ENCODE data around the gene MARCHF10. TPM values are rescaled to one million over a fixed set of nuclear protein-coding genes. Genes with fewer than 3 reads are reported as not detected.
A peak's percentile ranks its signal among the peaks of the same experiment; 100 is the strongest.

Gene MARCHF10
- total and polyA plus RNA-seq, 2 experiments from 2014 or later, result not detected

DNA sequence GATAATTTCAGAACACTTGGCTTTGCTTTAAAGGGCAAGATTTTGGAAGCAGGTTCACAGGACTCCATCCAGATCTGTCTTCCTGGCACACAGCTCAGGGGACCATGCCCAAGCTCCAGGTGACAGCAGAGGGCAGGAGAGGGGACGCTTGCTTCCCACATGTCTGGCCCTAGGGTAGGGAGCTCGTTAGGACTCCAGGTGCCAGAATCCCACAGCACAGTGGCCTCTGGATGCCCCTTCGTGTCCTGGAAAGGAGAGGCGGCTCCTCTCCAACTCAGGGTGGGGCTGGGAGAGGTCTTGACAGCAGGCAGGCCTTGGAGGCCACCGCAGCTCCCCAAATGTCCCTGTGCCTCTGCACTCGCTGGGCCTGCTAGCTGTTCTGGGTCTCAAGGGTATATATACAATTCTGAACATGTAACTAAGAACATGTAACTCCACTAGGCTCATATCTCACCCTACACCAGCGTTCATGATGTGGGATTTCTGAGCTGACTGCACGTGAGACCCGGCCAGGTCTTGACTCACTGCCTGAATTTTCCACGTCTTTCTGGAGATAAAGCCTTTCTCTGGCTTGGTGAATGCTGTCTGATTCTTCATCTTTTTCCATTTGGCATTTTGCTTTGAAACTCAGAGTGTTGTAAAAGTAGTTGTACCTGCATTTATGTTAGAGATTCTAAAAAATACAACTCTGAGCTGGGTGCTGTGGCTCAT, 52.8 kb downstream of the MARCHF10 start:
- Histone ChIP-seq H2AFZ (no peak overlapping the region), H3K9me2 (replicated peaks; ENCODE audit: insufficient read depth) (no peaks in the 10 kb centered on the region), H3K79me2 (no peaks in the 10 kb centered on the region), H3K9me3 (ENCODE audit: low read depth) (no peaks in the 10 kb centered on the region), H3K4me3 (no peak overlapping the region), H3K4me2 (no peak overlapping the region), H3K27me3 (peaks cover 3% of the 10 kb centered on the region), H3K36me3 (replicated peaks; ENCODE audit: insufficient read depth, low read depth) (no peaks in the 10 kb centered on the region), H3K27ac (no peak overlapping the region), H4K20me1 (ENCODE audit: insufficient read depth, poor library complexity, severe bottlenecking) (no peaks in the 10 kb centered on the region), H3K4me1 (ENCODE audit: insufficient read depth) (no peaks in the 10 kb centered on the region)
- WGBS (ENCODE audit: low lambda C conversion rate, missing lambda C conversion rate), result 80% methylated on average over 10 of the region's 10 CpGs
- peak; percentile 22 for DNase-seq (ENCODE audit: low spot score)
- TF ChIP-seq EZH2 (IDR thresholded peaks at IDR 0.05; ENCODE audit: borderline replicate concordance), result no peak
- TF ChIP-seq EZH2phosphoT487 (IDR thresholded peaks at IDR 0.05; ENCODE audit: low read depth, severe bottlenecking, unreplicated experiment), result no peak

- H3K4me3 ChIP-seq, result no peak overlapping the region
- no peaks in the 10 kb centered on the region for H3K9me3 ChIP-seq (ENCODE audit: low read depth)
- WGBS (ENCODE audit: low lambda C conversion rate, missing lambda C conversion rate), result 84% methylated on average over 4 of the region's 4 CpGs
- no peak overlapping the region for H2AFZ ChIP-seq
- no peaks in the 10 kb centered on the region for H3K79me2 ChIP-seq
- H3K4me1 ChIP-seq (ENCODE audit: insufficient read depth), result no peaks in the 10 kb centered on the region
- no peaks in the 10 kb centered on the region for H4K20me1 ChIP-seq (ENCODE audit: insufficient read depth, poor library complexity, severe bottlenecking)
- H3K4me2 ChIP-seq, result no peak overlapping the region
- H3K9me2 ChIP-seq (replicated peaks; ENCODE audit: insufficient read depth), result no peaks in the 10 kb centered on the region
- H3K27me3 ChIP-seq, result peaks cover 3% of the 10 kb centered on the region
- no peak for DNase-seq (ENCODE audit: low spot score)
- H3K27ac ChIP-seq, result no peak overlapping the region
- TF ChIP-seq EZH2phosphoT487 (IDR thresholded peaks at IDR 0.05; ENCODE audit: low read depth, severe bottlenecking, unreplicated experiment) (no peak), CTCF (IDR thresholded peaks at IDR 0.05; ENCODE audit: poor library complexity) (no peak), EZH2 (IDR thresholded peaks at IDR 0.05; ENCODE audit: borderline replicate concordance) (no peak)
- no peaks in the 10 kb centered on the region for H3K36me3 ChIP-seq (replicated peaks; ENCODE audit: insufficient read depth, low read depth)
Measured at GRCh38 chr17:62754631-62755030, 53.5 kb downstream of the MARCHF10 start.

DNA sequence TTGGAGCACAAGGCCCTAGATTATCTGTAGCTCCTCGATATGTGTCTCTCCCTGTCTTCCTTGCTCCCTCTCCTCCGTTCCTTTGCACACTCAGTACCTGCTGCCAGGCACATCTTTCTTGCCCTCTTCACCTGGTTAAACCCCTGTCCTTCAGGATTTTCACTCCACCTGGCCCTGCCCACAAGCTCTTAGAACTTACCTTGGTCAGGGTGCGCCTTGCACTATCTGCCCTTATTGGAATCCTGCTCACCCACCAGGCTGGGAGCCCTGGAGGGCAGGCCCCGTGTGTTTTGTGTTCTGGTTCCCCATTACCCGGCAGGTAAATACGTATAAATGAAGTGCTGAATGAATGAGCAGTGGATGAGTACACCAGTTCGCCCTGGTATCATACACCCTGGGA, 54.6 kb downstream of the MARCHF10 start:
- no peak overlapping the region for H2AFZ ChIP-seq
- H3K27ac ChIP-seq, result no peak overlapping the region
- TF ChIP-seq EZH2 (IDR thresholded peaks at IDR 0.05; ENCODE audit: borderline replicate concordance) (no peak), CTCF (IDR thresholded peaks at IDR 0.05; ENCODE audit: poor library complexity) (no peak), EZH2phosphoT487 (IDR thresholded peaks at IDR 0.05; ENCODE audit: low read depth, severe bottlenecking, unreplicated experiment) (no peak)
- H3K4me2 ChIP-seq, result no peak overlapping the region
- H4K20me1 ChIP-seq (ENCODE audit: insufficient read depth, poor library complexity, severe bottlenecking), result no peaks in the 10 kb centered on the region
- 91% methylated on average over 7 of the region's 7 CpGs for WGBS (ENCODE audit: low lambda C conversion rate, missing lambda C conversion rate)
- no peaks in the 10 kb centered on the region for H3K9me3 ChIP-seq (ENCODE audit: low read depth)
- H3K27me3 ChIP-seq, result peaks cover 3% of the 10 kb centered on the region
- H3K4me1 ChIP-seq (ENCODE audit: insufficient read depth), result no peaks in the 10 kb centered on the region
- H3K9me2 ChIP-seq (replicated peaks; ENCODE audit: insufficient read depth), result no peaks in the 10 kb centered on the region
- H3K79me2 ChIP-seq, result no peaks in the 10 kb centered on the region
- no peak overlapping the region for H3K4me3 ChIP-seq
- no peaks in the 10 kb centered on the region for H3K36me3 ChIP-seq (replicated peaks; ENCODE audit: insufficient read depth, low read depth)
- no peak for DNase-seq (ENCODE audit: low spot score)

- Histone ChIP-seq H3K27me3 (no peaks in the 10 kb centered on the region), H3K9me3 (ENCODE audit: low read depth) (no peaks in the 10 kb centered on the region), H3K79me2 (no peaks in the 10 kb centered on the region), H3K36me3 (replicated peaks; ENCODE audit: insufficient read depth, low read depth) (no peaks in the 10 kb centered on the region), H4K20me1 (ENCODE audit: insufficient read depth, poor library complexity, severe bottlenecking) (no peaks in the 10 kb centered on the region), H3K9me2 (replicated peaks; ENCODE audit: insufficient read depth) (no peaks in the 10 kb centered on the region), H3K4me1 (ENCODE audit: insufficient read depth) (no peaks in the 10 kb centered on the region), H3K27ac (no peak overlapping the region), H2AFZ (no peak overlapping the region), H3K4me2 (no peak overlapping the region), H3K4me3 (no peak overlapping the region)
- TF ChIP-seq CTCF (IDR thresholded peaks at IDR 0.05; ENCODE audit: poor library complexity), result no peak
- no peak for TF ChIP-seq EZH2phosphoT487 (IDR thresholded peaks at IDR 0.05; ENCODE audit: low read depth, severe bottlenecking, unreplicated experiment)
- no peak for TF ChIP-seq EZH2 (IDR thresholded peaks at IDR 0.05; ENCODE audit: borderline replicate concordance)
- 66% methylated on average over 12 of the region's 12 CpGs for WGBS (ENCODE audit: low lambda C conversion rate, missing lambda C conversion rate)
- DNase-seq (ENCODE audit: low spot score), result no peak
Measured at GRCh38 chr17:62751060-62751691, 56.9 kb downstream of the MARCHF10 start.

All from hepatocyte (in vitro differentiated cells).